Mesothelial cell of epicardium (in vitro differentiated cells): Measurements from ENCODE around the gene RCOR1. TPM values are rescaled to one million over a fixed set of nuclear protein-coding genes. Genes with fewer than 3 reads are reported as not detected.

ENCODE experiments used
- DNase-seq, 2 experiments: peaks; one replicate each; pipeline ENCODE4 v3.0.0; 2021; ENCODE audit warnings: low spot score in 2 of 2; ENCODE audit not compliant: unreplicated experiment in 2 of 2
- H3K27ac Mint-ChIP-seq: 2 replicates; pipeline ENCODE4 v1.8.0; 2021; ENCODE audit warnings: mixed read lengths
- H3K27me3 Mint-ChIP-seq: 2 replicates; pipeline ENCODE4 v1.8.0; 2021; ENCODE audit warnings: low read depth, mixed read lengths
- H3K36me3 Mint-ChIP-seq: 2 replicates; pipeline ENCODE4 v1.8.0; 2021; ENCODE audit warnings: mixed read lengths
- H3K4me1 Mint-ChIP-seq: 2 replicates; pipeline ENCODE4 v1.8.0; 2021; ENCODE audit warnings: mixed read lengths
- H3K4me3 Mint-ChIP-seq: 2 replicates; pipeline ENCODE4 v1.8.0; 2021; ENCODE audit warnings: mild to moderate bottlenecking, moderate library complexity, mixed read lengths
- H3K9me3 Mint-ChIP-seq: 2 replicates; pipeline ENCODE4 v1.8.0; 2021; ENCODE audit warnings: mixed read lengths
- CTCF ChIP-seq: fragments of 200-600 bp; sonication (generic); IDR thresholded peaks from one replicate; pipeline ENCODE4 v1.5.0; 2021; ENCODE audit warnings: antibody characterized with exemption; ENCODE audit not compliant: unreplicated experiment
- total RNA-seq: library from RNA; stranded (reverse); gene quantifications from 3 replicates; pipeline ENCODE4 v1.2.1, GENCODE V29; 2021

The RCOR1 gene
- total RNA-seq, 1 donor from 2014 or later = 47.4 TPM

- Mint-ChIP-seq H3K4me1 (peaks cover 59% of the 10 kb centered on the region), H3K27ac (peak overlapping the region; percentile 65), H3K4me3 (no peak overlapping the region), H3K9me3 (no peaks in the 10 kb centered on the region), H3K36me3 (no peaks in the 10 kb centered on the region), H3K27me3 (no peaks in the 10 kb centered on the region)
- TF ChIP-seq CTCF = no peak
- no peak for DNase-seq
These were observed 100.7 kb downstream of the RCOR1 start for GRCh38 chr14:102693006-102693755.

DNA sequence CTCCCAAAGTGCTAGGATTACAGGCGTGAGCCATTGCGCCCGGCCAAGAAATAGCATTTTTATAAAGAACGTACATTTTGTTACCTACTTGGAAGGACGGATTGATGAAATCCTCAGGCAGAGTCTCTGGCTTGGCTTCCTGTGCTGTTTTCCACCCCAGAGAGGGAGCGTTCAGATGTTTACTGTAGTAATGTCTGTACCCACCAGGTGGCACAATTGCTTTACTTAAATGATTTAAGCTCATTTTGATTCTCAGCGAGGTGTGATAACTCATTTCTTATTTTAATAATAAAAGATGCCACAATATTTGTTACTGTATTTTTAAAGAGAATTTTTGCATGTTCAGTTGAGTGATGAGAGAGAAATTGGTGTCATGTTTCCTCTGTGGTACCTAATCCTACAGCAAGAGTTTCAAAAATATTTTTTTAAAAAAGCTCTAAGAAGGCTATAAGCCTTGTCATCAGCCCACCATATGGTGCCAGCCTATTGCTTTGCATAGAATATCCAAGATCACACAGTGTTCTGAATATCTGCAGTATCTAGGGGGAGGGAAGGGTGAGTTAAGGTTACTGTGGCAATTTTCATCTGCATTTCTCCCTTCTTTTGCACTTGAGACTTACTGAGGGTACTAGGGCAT, 102.2 kb downstream of the RCOR1 start:
- peaks cover 61% of the 10 kb centered on the region for H3K4me1 Mint-ChIP-seq
- peak in 1 of 2 experiments; percentile 51 for DNase-seq
- peak; percentile 79 for TF ChIP-seq CTCF
- no peaks in the 10 kb centered on the region for H3K9me3 Mint-ChIP-seq
- peaks cover 2% of the 10 kb centered on the region for H3K36me3 Mint-ChIP-seq
- no peaks in the 10 kb centered on the region for H3K27me3 Mint-ChIP-seq
- H3K27ac Mint-ChIP-seq = no peak overlapping the region
- no peak overlapping the region for H3K4me3 Mint-ChIP-seq

DNA sequence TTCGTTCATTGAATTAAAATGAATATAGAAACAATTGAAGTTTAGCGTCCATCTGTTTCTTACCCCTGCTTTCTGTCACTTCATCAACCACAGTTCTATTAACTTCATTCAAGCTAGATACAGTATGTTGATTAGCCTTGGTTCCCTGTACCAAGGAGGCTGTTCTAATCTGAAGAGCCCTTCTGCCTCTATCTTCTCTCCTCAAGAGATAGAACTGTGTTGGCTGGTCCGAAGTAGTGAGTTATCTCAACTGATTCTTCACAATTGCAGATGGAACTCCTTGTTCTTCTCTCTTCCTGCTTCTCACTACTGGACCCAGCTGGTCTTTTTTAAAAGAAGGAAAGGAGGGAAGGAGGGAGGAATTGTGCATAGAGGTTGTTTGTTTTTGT, 102.7 kb downstream of the RCOR1 start:
- H3K4me3 Mint-ChIP-seq = no peak overlapping the region
- peaks cover 2% of the 10 kb centered on the region for H3K36me3 Mint-ChIP-seq
- TF ChIP-seq CTCF = no peak
- H3K27me3 Mint-ChIP-seq = no peaks in the 10 kb centered on the region
- DNase-seq = no peak
- H3K9me3 Mint-ChIP-seq = no peaks in the 10 kb centered on the region
- H3K27ac Mint-ChIP-seq = no peak overlapping the region
- peaks cover 61% of the 10 kb centered on the region for H3K4me1 Mint-ChIP-seq

DNA sequence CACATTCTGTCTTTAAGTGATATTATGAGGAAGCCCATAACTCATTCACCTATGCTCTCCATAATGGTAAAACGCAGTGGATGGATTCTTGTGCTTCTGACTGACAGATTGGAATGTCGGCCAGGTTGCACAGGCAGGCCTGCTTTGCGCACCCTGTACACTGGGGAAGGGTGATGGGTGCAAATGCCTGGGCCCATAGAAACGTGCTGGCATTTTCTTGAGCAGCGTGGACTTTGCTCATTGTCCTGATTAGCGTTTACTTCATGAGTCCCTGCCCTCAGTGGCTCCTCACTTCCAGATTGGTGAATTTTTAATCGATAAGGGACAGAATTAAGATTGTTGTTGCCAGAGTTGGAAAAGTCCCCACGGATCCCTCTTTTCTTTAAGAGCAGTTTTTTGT, 103.9 kb downstream of the RCOR1 start:
- no peak for TF ChIP-seq CTCF
- no peak for DNase-seq
- Mint-ChIP-seq H3K4me1 (peaks cover 52% of the 10 kb centered on the region), H3K27ac (peak overlapping the region; percentile 55), H3K4me3 (no peak overlapping the region), H3K36me3 (peaks cover 8% of the 10 kb centered on the region), H3K27me3 (no peaks in the 10 kb centered on the region), H3K9me3 (peaks cover 5% of the 10 kb centered on the region)

- H3K9me3 Mint-ChIP-seq = peaks cover 5% of the 10 kb centered on the region
- H3K27me3 Mint-ChIP-seq = no peaks in the 10 kb centered on the region
- peak overlapping the region; percentile 3 for H3K27ac Mint-ChIP-seq
- no peak overlapping the region for H3K4me3 Mint-ChIP-seq
- DNase-seq = no peak
- H3K36me3 Mint-ChIP-seq = peaks cover 15% of the 10 kb centered on the region
- no peak for TF ChIP-seq CTCF
- H3K4me1 Mint-ChIP-seq = peaks cover 45% of the 10 kb centered on the region
These were observed 104.5 kb downstream of the RCOR1 start for GRCh38 chr14:102696856-102697495.
